ENCODE results near the gene MCF2.

The MCF2 gene

GRCh38 chrX:139559383-139560042 lies 148.5 kb downstream of the MCF2 start:
- peak; percentile 4 for DNase-seq (ENCODE audit: low spot score)
- TF ChIP-seq, protein P1, sequence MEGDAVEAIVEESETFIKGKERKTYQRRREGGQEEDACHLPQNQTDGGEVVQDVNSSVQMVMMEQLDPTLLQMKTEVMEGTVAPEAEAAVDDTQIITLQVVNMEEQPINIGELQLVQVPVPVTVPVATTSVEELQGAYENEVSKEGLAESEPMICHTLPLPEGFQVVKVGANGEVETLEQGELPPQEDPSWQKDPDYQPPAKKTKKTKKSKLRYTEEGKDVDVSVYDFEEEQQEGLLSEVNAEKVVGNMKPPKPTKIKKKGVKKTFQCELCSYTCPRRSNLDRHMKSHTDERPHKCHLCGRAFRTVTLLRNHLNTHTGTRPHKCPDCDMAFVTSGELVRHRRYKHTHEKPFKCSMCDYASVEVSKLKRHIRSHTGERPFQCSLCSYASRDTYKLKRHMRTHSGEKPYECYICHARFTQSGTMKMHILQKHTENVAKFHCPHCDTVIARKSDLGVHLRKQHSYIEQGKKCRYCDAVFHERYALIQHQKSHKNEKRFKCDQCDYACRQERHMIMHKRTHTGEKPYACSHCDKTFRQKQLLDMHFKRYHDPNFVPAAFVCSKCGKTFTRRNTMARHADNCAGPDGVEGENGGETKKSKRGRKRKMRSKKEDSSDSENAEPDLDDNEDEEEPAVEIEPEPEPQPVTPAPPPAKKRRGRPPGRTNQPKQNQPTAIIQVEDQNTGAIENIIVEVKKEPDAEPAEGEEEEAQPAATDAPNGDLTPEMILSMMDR (IDR thresholded peaks at IDR 0.05; ENCODE audit: extremely low read depth, missing control alignments) = no peak

- no peak for DNase-seq (ENCODE audit: low spot score)
- TF ChIP-seq, protein P1 (IDR thresholded peaks at IDR 0.05; ENCODE audit: extremely low read depth, missing control alignments) = no peak
Observed at GRCh38 chrX:139554991-139555675, 152.8 kb downstream of the MCF2 start.

DNA sequence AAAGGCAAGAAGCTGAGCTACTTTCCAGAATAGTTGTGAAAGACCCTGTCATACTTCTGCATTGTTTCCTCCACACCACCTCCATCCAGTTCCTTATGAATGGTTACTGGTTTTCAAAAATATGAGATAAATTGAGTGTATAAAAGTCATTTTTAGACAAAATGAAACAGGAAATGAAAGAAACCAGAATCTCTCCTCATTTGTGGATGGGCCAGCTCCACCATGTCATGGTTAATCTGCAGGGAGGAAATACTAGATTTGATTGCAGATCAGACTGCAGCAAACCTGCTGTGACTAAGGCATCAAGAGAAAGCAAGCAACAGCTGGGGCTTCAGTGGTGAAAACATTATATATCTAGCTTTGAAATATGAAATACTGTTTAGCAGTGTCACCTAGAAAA lies 153.6 kb downstream of the MCF2 start:
- no peak for DNase-seq (ENCODE audit: low spot score)
- TF ChIP-seq, protein P1 (IDR thresholded peaks at IDR 0.05; ENCODE audit: extremely low read depth, missing control alignments) = no peak

DNA sequence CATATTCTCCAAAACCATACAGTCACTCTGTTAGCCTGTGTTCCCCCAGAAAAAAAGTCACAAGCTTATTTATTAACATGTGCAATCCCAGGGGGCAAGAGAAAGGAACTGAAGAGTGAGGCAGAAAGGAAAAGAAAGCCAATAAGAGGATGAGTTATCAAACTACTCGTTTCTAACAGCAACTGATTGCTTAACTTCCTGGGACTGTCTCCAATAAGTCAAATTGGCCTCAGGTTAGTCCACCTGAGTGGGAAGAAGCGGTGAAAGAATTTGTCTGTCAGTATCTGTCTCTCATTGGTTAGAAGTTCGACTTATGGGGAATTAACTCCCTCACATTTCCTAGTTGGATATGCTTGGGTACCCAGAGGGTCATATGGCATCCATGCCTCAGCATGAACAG lies 163.4 kb downstream of the MCF2 start:
- TF ChIP-seq, protein P1 (IDR thresholded peaks at IDR 0.05; ENCODE audit: extremely low read depth, missing control alignments) = no peak
- no peak for DNase-seq (ENCODE audit: low spot score)

DNA sequence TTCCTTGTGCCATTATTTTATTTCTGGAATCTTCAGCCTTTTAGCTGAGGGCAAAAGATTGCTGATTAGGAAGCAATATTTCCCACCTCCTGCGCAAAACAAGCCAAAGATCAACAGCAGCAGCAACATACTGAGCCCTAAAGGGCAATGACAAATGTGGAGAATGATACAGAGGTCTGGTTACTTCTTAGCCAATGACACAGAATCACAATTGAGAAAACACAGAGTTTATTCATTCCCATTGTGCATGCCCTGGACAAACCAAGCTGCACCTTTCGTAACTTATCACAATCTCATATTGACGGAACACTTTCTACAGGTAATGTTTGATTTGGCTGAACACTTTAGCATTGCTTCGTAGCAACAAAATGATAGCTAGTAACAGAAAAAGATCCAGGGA lies 164.0 kb downstream of the MCF2 start:
- TF ChIP-seq, protein P1 (IDR thresholded peaks at IDR 0.05; ENCODE audit: extremely low read depth, missing control alignments) = no peak
- no peak for DNase-seq (ENCODE audit: low spot score)

GRCh38 chrX:139542652-139543051 lies 165.3 kb downstream of the MCF2 start:
- no peak for DNase-seq (ENCODE audit: low spot score)
- TF ChIP-seq, protein P1 (IDR thresholded peaks at IDR 0.05; ENCODE audit: extremely low read depth, missing control alignments) = no peak

- no peak for DNase-seq (ENCODE audit: low spot score)
- TF ChIP-seq, protein P1 (IDR thresholded peaks at IDR 0.05; ENCODE audit: extremely low read depth, missing control alignments) = no peak
Observed at GRCh38 chrX:139538907-139539790, 168.8 kb downstream of the MCF2 start.
